ENCODE results near the gene ANKRD10.

- TF ChIP-seq, protein P1, sequence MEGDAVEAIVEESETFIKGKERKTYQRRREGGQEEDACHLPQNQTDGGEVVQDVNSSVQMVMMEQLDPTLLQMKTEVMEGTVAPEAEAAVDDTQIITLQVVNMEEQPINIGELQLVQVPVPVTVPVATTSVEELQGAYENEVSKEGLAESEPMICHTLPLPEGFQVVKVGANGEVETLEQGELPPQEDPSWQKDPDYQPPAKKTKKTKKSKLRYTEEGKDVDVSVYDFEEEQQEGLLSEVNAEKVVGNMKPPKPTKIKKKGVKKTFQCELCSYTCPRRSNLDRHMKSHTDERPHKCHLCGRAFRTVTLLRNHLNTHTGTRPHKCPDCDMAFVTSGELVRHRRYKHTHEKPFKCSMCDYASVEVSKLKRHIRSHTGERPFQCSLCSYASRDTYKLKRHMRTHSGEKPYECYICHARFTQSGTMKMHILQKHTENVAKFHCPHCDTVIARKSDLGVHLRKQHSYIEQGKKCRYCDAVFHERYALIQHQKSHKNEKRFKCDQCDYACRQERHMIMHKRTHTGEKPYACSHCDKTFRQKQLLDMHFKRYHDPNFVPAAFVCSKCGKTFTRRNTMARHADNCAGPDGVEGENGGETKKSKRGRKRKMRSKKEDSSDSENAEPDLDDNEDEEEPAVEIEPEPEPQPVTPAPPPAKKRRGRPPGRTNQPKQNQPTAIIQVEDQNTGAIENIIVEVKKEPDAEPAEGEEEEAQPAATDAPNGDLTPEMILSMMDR (IDR thresholded peaks at IDR 0.05), result no peak
- no peak for TF ChIP-seq POLR2A (IDR thresholded peaks at IDR 0.05)
Observed at GRCh38 chr13:110907301-110907700, 7.6 kb downstream of the ANKRD10 start.
